H9 (cell line): ENCODE measurements around the gene DHPS. TPM values are rescaled to one million over a fixed set of nuclear protein-coding genes. Genes with fewer than 3 reads are reported as not detected.

Source experiments
- DNase-seq: peaks from one replicate; pipeline ENCODE4 v3.0.0-alpha.2; 2017
- H2AFZ ChIP-seq: one replicate; pipeline ENCODE4 v1.6.1; 2013; ENCODE audit warnings: mild to moderate bottlenecking, low read length, control low read depth, moderate library complexity
- H2AK5ac ChIP-seq: 2 replicates; pipeline ENCODE4 v1.6.1; 2013; ENCODE audit warnings: low read length, control low read depth, mixed read lengths; ENCODE audit not compliant: insufficient read length
- H2BK120ac ChIP-seq: one replicate; pipeline ENCODE4 v1.6.1; 2013; ENCODE audit warnings: low read depth, mild to moderate bottlenecking, low read length, control low read depth, inconsistent platforms; ENCODE audit not compliant: poor library complexity, severe bottlenecking
- H2BK12ac ChIP-seq: 2 replicates; pipeline ENCODE4 v1.6.1; 2013; ENCODE audit warnings: low read length, control low read depth, mixed read lengths, low read depth; ENCODE audit not compliant: insufficient read length
- H2BK15ac ChIP-seq: 2 replicates; pipeline ENCODE4 v1.6.1; 2013; ENCODE audit warnings: low read depth, low read length, control low read depth
- H2BK20ac ChIP-seq: one replicate; pipeline ENCODE4 v1.6.1; 2013; ENCODE audit warnings: low read depth, mild to moderate bottlenecking, low read length, control low read depth, inconsistent platforms; ENCODE audit not compliant: poor library complexity, severe bottlenecking
- H2BK5ac ChIP-seq: 2 replicates; pipeline ENCODE4 v1.6.1; 2013; ENCODE audit warnings: low read length, control low read depth, mixed read lengths; ENCODE audit not compliant: insufficient read length
- H3K14ac ChIP-seq: 2 replicates; pipeline ENCODE4 v1.6.1; 2013; ENCODE audit warnings: low read length, control low read depth; ENCODE audit not compliant: insufficient read depth
- H3K18ac ChIP-seq: 2 replicates; pipeline ENCODE4 v1.6.1; 2013; ENCODE audit warnings: low read depth, mild to moderate bottlenecking, mixed read lengths, low read length, control low read depth; ENCODE audit not compliant: insufficient read length
- H3K23ac ChIP-seq: 2 replicates; pipeline ENCODE4 v1.6.1; 2013; ENCODE audit warnings: low read length, control low read depth, mixed read lengths, low read depth; ENCODE audit not compliant: insufficient read length
- H3K23me2 ChIP-seq: 2 replicates; pipeline ENCODE4 v1.6.1; 2013; ENCODE audit warnings: low read depth, mild to moderate bottlenecking, mixed read lengths, low read length, control low read depth; ENCODE audit not compliant: insufficient read length, poor library complexity, severe bottlenecking
- H3K27ac ChIP-seq: 2 replicates; pipeline ENCODE4 v1.5.1; 2013; ENCODE audit warnings: low read length, control low read depth, mixed read lengths, low read depth; ENCODE audit not compliant: insufficient read length
- H3K27me3 ChIP-seq: 2 replicates; pipeline ENCODE4 v1.6.1; 2013; ENCODE audit warnings: low read length, control low read depth, inconsistent platforms; ENCODE audit not compliant: insufficient read depth
- H3K4ac ChIP-seq: 2 replicates; pipeline ENCODE4 v1.6.1; 2013; ENCODE audit warnings: low read depth, mild to moderate bottlenecking, control low read depth, inconsistent platforms, low read length, moderate library complexity
- H3K4me1 ChIP-seq: 2 replicates; pipeline ENCODE4 v1.6.1; 2013; ENCODE audit warnings: low read length, control low read depth, inconsistent platforms; ENCODE audit not compliant: insufficient read depth
- H3K4me2 ChIP-seq: 2 replicates; pipeline ENCODE4 v1.6.1; 2013; ENCODE audit warnings: low read length, control low read depth, mixed read lengths; ENCODE audit not compliant: insufficient read length, insufficient read depth
- H3K56ac ChIP-seq: 2 replicates; pipeline ENCODE4 v1.6.1; 2013; ENCODE audit warnings: low read depth, mild to moderate bottlenecking, mixed read lengths, low read length, control low read depth; ENCODE audit not compliant: insufficient read length
- H3K79me1 ChIP-seq: 2 replicates; pipeline ENCODE4 v1.6.1; 2013; ENCODE audit warnings: low read depth, mild to moderate bottlenecking, moderate library complexity, low read length, control low read depth, inconsistent platforms; ENCODE audit not compliant: insufficient read depth, poor library complexity, severe bottlenecking
- H3K79me2 ChIP-seq: 2 replicates; pipeline ENCODE4 v1.6.1; 2013; ENCODE audit warnings: low read length, control low read depth, inconsistent platforms; ENCODE audit not compliant: insufficient read depth
- H3K9ac ChIP-seq: 2 replicates; pipeline ENCODE4 v1.6.1; 2013; ENCODE audit warnings: low read length, control low read depth, mixed read lengths; ENCODE audit not compliant: insufficient read length; ENCODE audit errors: extremely low read depth
- H3K9me3 ChIP-seq: one replicate; pipeline ENCODE4 v1.6.1; 2013; ENCODE audit warnings: low read depth, low read length, inconsistent platforms; ENCODE audit not compliant: control insufficient read depth
- H3T11ph ChIP-seq: one replicate; pipeline ENCODE4 v1.6.1; 2013; ENCODE audit warnings: mild to moderate bottlenecking, low read length, control low read depth, inconsistent platforms
- H4K20me1 ChIP-seq: one replicate; pipeline ENCODE4 v1.6.1; 2013; ENCODE audit not compliant: control insufficient read depth, insufficient read length, insufficient read depth
- H4K5ac ChIP-seq: 2 replicates; pipeline ENCODE4 v1.6.1; 2013; ENCODE audit warnings: low read depth, mild to moderate bottlenecking, mixed read lengths, low read length, control low read depth; ENCODE audit not compliant: insufficient read length
- H4K8ac ChIP-seq: replicated peaks from 2 replicates; pipeline ENCODE4 v1.6.1; 2013; ENCODE audit warnings: low read length, control low read depth, mixed read lengths, low read depth; ENCODE audit not compliant: insufficient read length
- H4K91ac ChIP-seq: 2 replicates; pipeline ENCODE4 v1.6.1; 2013; ENCODE audit warnings: low read depth, mild to moderate bottlenecking, moderate library complexity, mixed read lengths, low read length, control low read depth; ENCODE audit not compliant: insufficient read length
- H3K27ac Mint-ChIP-seq, 3 experiments: 2 replicates in 2 of 3; 3 replicates in 1 of 3; pipeline ENCODE4 v1.8.0; 2020 to 2021; ENCODE audit warnings: mixed read lengths in 3 of 3, mild to moderate bottlenecking in 1 of 3, moderate library complexity in 1 of 3
- H3K27me3 Mint-ChIP-seq: 2 replicates; pipeline ENCODE4 v1.8.0; 2021; ENCODE audit warnings: low read depth, mild to moderate bottlenecking, moderate library complexity, mixed read lengths
- H3K36me3 Mint-ChIP-seq, 3 experiments: 2 replicates in 2 of 3; 3 replicates in 1 of 3; pipeline ENCODE4 v1.8.0; 2020 to 2021; ENCODE audit warnings: low read depth in 3 of 3, mixed read lengths in 3 of 3; ENCODE audit not compliant: insufficient read depth in 1 of 3
- H3K4me1 Mint-ChIP-seq, 2 experiments: 2 replicates each; pipeline ENCODE4 v1.8.0; 2020; ENCODE audit warnings: mixed read lengths in 2 of 2
- H3K4me3 Mint-ChIP-seq, 2 experiments: 2 replicates in 1 of 2; 3 replicates in 1 of 2; pipeline ENCODE4 v1.8.0; 2020 to 2021; ENCODE audit warnings: mild to moderate bottlenecking in 2 of 2, mixed read lengths in 2 of 2, moderate library complexity in 1 of 2
- H3K9me3 Mint-ChIP-seq, 2 experiments: 2 replicates in 1 of 2; 3 replicates in 1 of 2; pipeline ENCODE4 v1.8.0; 2020; ENCODE audit warnings: mild to moderate bottlenecking in 2 of 2, mixed read lengths in 2 of 2, moderate library complexity in 1 of 2
- CTCF ChIP-seq: fragments of 200-600 bp; sonication (generic); conservative IDR thresholded peaks from 3 replicates; pipeline ENCODE4 v1.8.0; 2021; ENCODE audit warnings: antibody characterized with exemption, mild to moderate bottlenecking
- WGBS: extraction: QIAGEN DNeasy Blood & Tissue Kit; methylation state at CpG from one replicate; pipeline ENCODE4 v1.1.7; 2013; ENCODE audit warnings: missing lambda C conversion rate, low lambda C conversion rate, mixed read lengths; ENCODE audit not compliant: insufficient read length; ENCODE audit errors: extremely low coverage; 5-methylcytosine and 5-hydroxymethylcytosine counted together
- total RNA-seq: library from RNA; stranded (reverse); gene quantifications from 2 replicates; pipeline ENCODE4 v1.2.1, GENCODE V29; 2021

Gene DHPS
- total RNA-seq, 1 experiment from 2014 or later, result 94.9 TPM

GRCh38 chr19:12649941-12650340 is 31.7 kb downstream of the DHPS start:
- DNase-seq, result no peak
- Histone ChIP-seq H2AK5ac (no peak overlapping the region), H3K18ac (no peak overlapping the region), H3K4me2 (no peak overlapping the region), H3K9me3 (no peaks in the 10 kb centered on the region), H3K79me1 (no peaks in the 10 kb centered on the region), H4K8ac (no peak overlapping the region), H3K14ac (no peak overlapping the region), H3K4me1 (no peaks in the 10 kb centered on the region), H4K91ac (no peak overlapping the region), H3K79me2 (no peaks in the 10 kb centered on the region), H4K20me1 (no peaks in the 10 kb centered on the region), H3K27ac (no peak overlapping the region), H2BK20ac (no peak overlapping the region), H2AFZ (no peak overlapping the region), H2BK5ac (no peak overlapping the region), H2BK15ac (no peak overlapping the region), H3K23me2 (no peaks in the 10 kb centered on the region), H3K23ac (no peak overlapping the region), H2BK12ac (no peak overlapping the region), H3T11ph (no peak overlapping the region), H2BK120ac (no peak overlapping the region), H3K4ac (no peak overlapping the region), H3K9ac (no peak overlapping the region), H4K5ac (no peak overlapping the region), H3K56ac (no peak overlapping the region), H3K27me3 (no peaks in the 10 kb centered on the region)
- no peak overlapping the region for H3K27ac Mint-ChIP-seq
- H3K36me3 Mint-ChIP-seq, result peaks cover 8 to 21% (median 20%) of the 10 kb centered on the region in 3 experiments
- peaks cover 0 to 5% of the 10 kb centered on the region in 2 experiments; a peak in 3 of 5 replicates for H3K9me3 Mint-ChIP-seq
- peaks cover 2% of the 10 kb centered on the region; the same call in 1 of the 2 replicates for H3K27me3 Mint-ChIP-seq
- no CpG with 5 or more reads among the region's 10 CpGs for WGBS
- no peak overlapping the region for H3K4me3 Mint-ChIP-seq
- TF ChIP-seq CTCF, result no peak
- peaks cover 0 to 2% of the 10 kb centered on the region in 2 experiments; a peak in 1 of 4 replicates for H3K4me1 Mint-ChIP-seq
